ENCODE data around the gene ATXN7L2. TPM values are rescaled to one million over a fixed set of nuclear protein-coding genes. Genes with fewer than 3 reads are reported as not detected.

The ATXN7L2 gene
- total and polyA plus RNA-seq, 2 experiments from 2014 or later = 6.6 to 9.3 TPM

DNA sequence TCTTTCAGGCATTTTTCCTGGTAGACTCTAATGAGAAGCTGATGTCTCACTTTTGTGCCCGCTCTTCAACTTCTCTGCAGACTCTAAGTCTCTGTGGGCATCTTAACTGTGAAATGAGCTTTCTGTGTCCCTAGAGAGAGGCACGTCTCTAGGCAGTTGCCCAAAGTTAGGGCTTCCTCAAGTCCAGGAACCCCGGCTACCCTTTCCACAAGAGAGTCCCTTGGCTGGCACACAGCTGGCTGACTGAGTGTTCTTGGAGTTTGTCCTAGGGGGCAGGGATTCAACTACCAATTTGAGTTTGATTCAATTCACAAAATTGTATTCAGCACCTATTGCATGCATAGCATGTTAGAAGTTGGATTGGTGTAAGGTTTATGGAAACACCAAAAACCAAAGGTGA is 57.4 kb downstream of the ATXN7L2 start:
- Histone ChIP-seq H3K9me2 (replicated peaks; ENCODE audit: insufficient read depth) (no peaks in the 10 kb centered on the region), H3K36me3 (replicated peaks; ENCODE audit: insufficient read depth, low read depth) (no peaks in the 10 kb centered on the region), H3K4me1 (ENCODE audit: insufficient read depth) (no peaks in the 10 kb centered on the region), H3K4me3 (no peak overlapping the region), H3K9me3 (ENCODE audit: low read depth) (no peaks in the 10 kb centered on the region), H3K79me2 (no peaks in the 10 kb centered on the region), H2AFZ (no peak overlapping the region), H4K20me1 (ENCODE audit: insufficient read depth, poor library complexity, severe bottlenecking) (no peaks in the 10 kb centered on the region), H3K4me2 (no peak overlapping the region), H3K27ac (no peak overlapping the region), H3K27me3 (no peaks in the 10 kb centered on the region)
- TF ChIP-seq, protein P1, sequence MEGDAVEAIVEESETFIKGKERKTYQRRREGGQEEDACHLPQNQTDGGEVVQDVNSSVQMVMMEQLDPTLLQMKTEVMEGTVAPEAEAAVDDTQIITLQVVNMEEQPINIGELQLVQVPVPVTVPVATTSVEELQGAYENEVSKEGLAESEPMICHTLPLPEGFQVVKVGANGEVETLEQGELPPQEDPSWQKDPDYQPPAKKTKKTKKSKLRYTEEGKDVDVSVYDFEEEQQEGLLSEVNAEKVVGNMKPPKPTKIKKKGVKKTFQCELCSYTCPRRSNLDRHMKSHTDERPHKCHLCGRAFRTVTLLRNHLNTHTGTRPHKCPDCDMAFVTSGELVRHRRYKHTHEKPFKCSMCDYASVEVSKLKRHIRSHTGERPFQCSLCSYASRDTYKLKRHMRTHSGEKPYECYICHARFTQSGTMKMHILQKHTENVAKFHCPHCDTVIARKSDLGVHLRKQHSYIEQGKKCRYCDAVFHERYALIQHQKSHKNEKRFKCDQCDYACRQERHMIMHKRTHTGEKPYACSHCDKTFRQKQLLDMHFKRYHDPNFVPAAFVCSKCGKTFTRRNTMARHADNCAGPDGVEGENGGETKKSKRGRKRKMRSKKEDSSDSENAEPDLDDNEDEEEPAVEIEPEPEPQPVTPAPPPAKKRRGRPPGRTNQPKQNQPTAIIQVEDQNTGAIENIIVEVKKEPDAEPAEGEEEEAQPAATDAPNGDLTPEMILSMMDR (IDR thresholded peaks at IDR 0.05; ENCODE audit: poor library complexity) = no peak
- no peak for DNase-seq (ENCODE audit: low spot score)
- WGBS (ENCODE audit: low lambda C conversion rate, missing lambda C conversion rate) = 90% methylated on average over 3 of the region's 3 CpGs

Other genes with a start within 250 kb of the ATXN7L2 start
- 2.6 and 3.7 TPM in 2 replicates for gene CELSR2, start 234.4 kb upstream of the ATXN7L2 start, total RNA-seq
- gene CELSR2, start 234.4 kb upstream of the ATXN7L2 start, polyA plus RNA-seq = 3.2 and 3.3 TPM in 2 replicates
- gene PSRC1, start 200.8 kb upstream of the ATXN7L2 start, total RNA-seq = 10.1 and 14.3 TPM in 2 replicates
- 9.1 and 13.7 TPM in 2 replicates for gene PSRC1, start 200.8 kb upstream of the ATXN7L2 start, polyA plus RNA-seq
- gene MYBPHL, start 176.9 kb upstream of the ATXN7L2 start, total RNA-seq = 3.6 and 13.7 TPM in 2 replicates
- gene MYBPHL, start 176.9 kb upstream of the ATXN7L2 start, polyA plus RNA-seq = 6.7 and 7.4 TPM in 2 replicates
- gene SORT1, start 86.0 kb upstream of the ATXN7L2 start, total RNA-seq = 59.3 and 66.3 TPM in 2 replicates
- gene SORT1, start 86.0 kb upstream of the ATXN7L2 start, polyA plus RNA-seq = 34.4 and 43.7 TPM in 2 replicates
- gene PSMA5, start 57.5 kb upstream of the ATXN7L2 start, total RNA-seq = 50.5 and 64.4 TPM in 2 replicates
- 83.1 and 90.1 TPM in 2 replicates for gene PSMA5, start 57.5 kb upstream of the ATXN7L2 start, polyA plus RNA-seq
- gene SYPL2, start 17.4 kb upstream of the ATXN7L2 start, total RNA-seq = 2.0 and 2.1 TPM in 2 replicates
- gene SYPL2, start 17.4 kb upstream of the ATXN7L2 start, polyA plus RNA-seq = 3.0 TPM in 2 replicates
- 6.0 and 6.5 TPM in 2 replicates for gene CYB561D1, start 10.2 kb downstream of the ATXN7L2 start, total RNA-seq
- gene CYB561D1, start 10.2 kb downstream of the ATXN7L2 start, polyA plus RNA-seq = 4.8 and 5.2 TPM in 2 replicates
- gene AMIGO1, start 25.8 kb downstream of the ATXN7L2 start, total RNA-seq = 4.1 and 4.4 TPM in 2 replicates
- 2.0 and 2.6 TPM in 2 replicates for gene AMIGO1, start 25.8 kb downstream of the ATXN7L2 start, polyA plus RNA-seq
- 0.50 TPM in 1 of 2 replicates, not detected in the other for gene GPR61, start 56.0 kb downstream of the ATXN7L2 start, total RNA-seq
- gene GPR61, start 56.0 kb downstream of the ATXN7L2 start, polyA plus RNA-seq = 0.88 and 1.1 TPM in 2 replicates
- gene GNAI3, start 64.7 kb downstream of the ATXN7L2 start, total RNA-seq = 10.9 and 11.5 TPM in 2 replicates
- 8.1 and 8.9 TPM in 2 replicates for gene GNAI3, start 64.7 kb downstream of the ATXN7L2 start, polyA plus RNA-seq
- 0.96 TPM in 1 of 2 replicates, not detected in the other for gene GNAT2, start 135.7 kb downstream of the ATXN7L2 start, total RNA-seq
- gene GNAT2, start 135.7 kb downstream of the ATXN7L2 start, polyA plus RNA-seq = 0.18 and 0.19 TPM in 2 replicates
- gene AMPD2, start 135.9 kb downstream of the ATXN7L2 start, total RNA-seq = 63.1 and 81.9 TPM in 2 replicates
- 80.9 and 101 TPM in 2 replicates for gene AMPD2, start 135.9 kb downstream of the ATXN7L2 start, polyA plus RNA-seq
- 64.5 and 99.9 TPM in 2 replicates for gene GSTM4, start 172.2 kb downstream of the ATXN7L2 start, total RNA-seq
- 97.4 and 116 TPM in 2 replicates for gene GSTM4, start 172.2 kb downstream of the ATXN7L2 start, polyA plus RNA-seq
- 46.5 and 48.7 TPM in 2 replicates for gene GSTM2, start 184.2 kb downstream of the ATXN7L2 start, total RNA-seq
- 91.4 and 106 TPM in 2 replicates for gene GSTM2, start 184.2 kb downstream of the ATXN7L2 start, polyA plus RNA-seq
- gene GSTM1, start 203.9 kb downstream of the ATXN7L2 start, total RNA-seq = 19.9 and 21.1 TPM in 2 replicates
- gene GSTM1, start 203.9 kb downstream of the ATXN7L2 start, polyA plus RNA-seq = 44.3 and 47.4 TPM in 2 replicates
- gene GSTM5, start 228.3 kb downstream of the ATXN7L2 start, total RNA-seq = 0.12 and 3.0 TPM in 2 replicates
- 1.2 and 1.6 TPM in 2 replicates for gene GSTM5, start 228.3 kb downstream of the ATXN7L2 start, polyA plus RNA-seq

Data from hepatocyte (in vitro differentiated cells).